T47D (cell line): ENCODE data around the gene PRKCI.

Experiments used
- DNase-seq, 2 experiments: peaks; one replicate each; pipeline versions ENCODE4 v3.0.0 to v3.0.0-alpha.2; 2011 to 2012; ENCODE audit warnings: low read depth in 1 of 2, low spot score in 1 of 2
- JUND ChIP-seq: IDR thresholded peaks from 2 replicates; pipeline ENCODE4 v1.6.1; 2012; ENCODE audit warnings: low read depth
- in situ Hi-C: cut with HindIII; loops from 2 replicates; pipeline ENCODE4 v1.10.0; 2016; ENCODE audit warnings: low sequenced_read_pairs, low pct_unique_long_range_greater_than_20kb

The PRKCI gene

GRCh38 chr3:170277833-170278580 is 55.8 kb downstream of the PRKCI start:
- DNase-seq = no peak
- in situ Hi-C loops = no loop called here
- TF ChIP-seq JUND = no peak

- DNase-seq = no peak
- in situ Hi-C loops = no loop called here
- TF ChIP-seq JUND = no peak
Observed at GRCh38 chr3:170278627-170279026, 56.4 kb downstream of the PRKCI start.

- TF ChIP-seq JUND = no peak
- in situ Hi-C loops = no loop called here
- no peak for DNase-seq
Observed at GRCh38 chr3:170290194-170290593, 68.0 kb downstream of the PRKCI start.

- in situ Hi-C loops = no loop called here
- DNase-seq = no peak
- TF ChIP-seq JUND = no peak
Observed at GRCh38 chr3:170295586-170295985, 73.4 kb downstream of the PRKCI start.

GRCh38 chr3:170296703-170297102 is 74.5 kb downstream of the PRKCI start:
- no peak for DNase-seq
- in situ Hi-C loops = no loop called here
- no peak for TF ChIP-seq JUND

GRCh38 chr3:170301405-170301804 is 79.2 kb downstream of the PRKCI start:
- in situ Hi-C loops = no loop called here
- DNase-seq = no peak
- TF ChIP-seq JUND = no peak

- in situ Hi-C loops = no loop called here
- TF ChIP-seq JUND = no peak
- no peak for DNase-seq
Observed at GRCh38 chr3:170302008-170302407, 79.8 kb downstream of the PRKCI start.

GRCh38 chr3:170306015-170306414 is 83.8 kb downstream of the PRKCI start:
- no peak for DNase-seq
- TF ChIP-seq JUND = no peak
- in situ Hi-C loops = no loop called here

GRCh38 chr3:170307671-170308405 is 85.6 kb downstream of the PRKCI start:
- peak in 1 of 2 experiments; percentile 38 for DNase-seq
- TF ChIP-seq JUND = no peak
- in situ Hi-C loops = no loop called here

GRCh38 chr3:170309046-170309445 is 86.8 kb downstream of the PRKCI start:
- TF ChIP-seq JUND = no peak
- DNase-seq = no peak
- in situ Hi-C loops = no loop called here

GRCh38 chr3:170317954-170318353 is 95.7 kb downstream of the PRKCI start:
- in situ Hi-C loops = no loop called here
- no peak for TF ChIP-seq JUND
- DNase-seq = no peak

GRCh38 chr3:170320461-170321121 is 98.4 kb downstream of the PRKCI start:
- in situ Hi-C loops = no loop called here
- DNase-seq = no peak
- TF ChIP-seq JUND = no peak
